H1 (cell line): ENCODE measurements around the gene ZBTB40. TPM values are rescaled to one million over a fixed set of nuclear protein-coding genes. Genes with fewer than 3 reads are reported as not detected.

Experiments
- CTCF ChIA-PET: fragments of 300-600 bp; sonication (Branson Sonifier 250); formaldehyde crosslinking; loops from one replicate; lab custom pipeline; 2021; ENCODE audit not compliant: partially characterized antibody; lab: Charles Lee
- POLR2A ChIA-PET: fragments of 300-600 bp; sonication (Branson Sonifier 250); formaldehyde crosslinking; loops from one replicate; lab custom pipeline; 2021; ENCODE audit warnings: inconsistent platforms; ENCODE audit not compliant: partially characterized antibody; lab: Charles Lee
- DNase-seq, 2 experiments: peaks; one replicate each; pipeline versions ENCODE4 v3.0.0 to v3.0.0-alpha.2; 2010 to 2022; ENCODE audit warnings: low spot score in 2 of 2, low read depth in 1 of 2, mixed read lengths in 1 of 2
- FAIRE-seq: peaks from 2 replicates; lab custom pipeline; 2011; peaks lifted over from hg19 to GRCh38; lab: Jason Lieb, UNC
- H2AFZ ChIP-seq: 2 replicates; pipeline ENCODE4 v1.8.1; 2012; ENCODE audit warnings: low read length, inconsistent platforms
- H2AK5ac ChIP-seq: 2 replicates; pipeline ENCODE4 v1.6.1; 2013; ENCODE audit warnings: low read depth, low read length
- H2BK120ac ChIP-seq: replicated peaks from 2 replicates; pipeline ENCODE3; 2013; ENCODE audit warnings: low read depth, low read length, inconsistent platforms
- H2BK12ac ChIP-seq: 2 replicates; pipeline ENCODE4 v1.6.1; 2013; ENCODE audit warnings: low read depth, low read length
- H2BK15ac ChIP-seq: 2 replicates; pipeline ENCODE4 v1.6.1; 2013; ENCODE audit warnings: low read length
- H2BK20ac ChIP-seq: 2 replicates; pipeline ENCODE4 v1.6.1; 2013; ENCODE audit warnings: low read length
- H2BK5ac ChIP-seq: 2 replicates; pipeline ENCODE4 v1.6.1; 2013; ENCODE audit warnings: low read depth, low read length
- H3K14ac ChIP-seq: 2 replicates; pipeline ENCODE4 v1.6.1; 2013; ENCODE audit warnings: inconsistent platforms; ENCODE audit not compliant: insufficient read length
- H3K18ac ChIP-seq: 2 replicates; pipeline ENCODE4 v1.6.1; 2013; ENCODE audit warnings: low read length; ENCODE audit errors: extremely low read depth
- H3K23ac ChIP-seq: 2 replicates; pipeline ENCODE4 v1.6.1; 2013; ENCODE audit warnings: inconsistent platforms; ENCODE audit not compliant: insufficient read length
- H3K23me2 ChIP-seq: 2 replicates; pipeline ENCODE4 v1.6.1; 2013; ENCODE audit warnings: low read depth, low read length
- H3K27ac ChIP-seq: 2 replicates; pipeline ENCODE4 v1.6.1; 2011; ENCODE audit warnings: low read depth, low read length, inconsistent platforms
- H3K27me3 ChIP-seq, 4 experiments: replicated peaks in 1 of 4; 1 replicate in 1 of 4; 2 replicates in 3 of 4; pipeline versions ENCODE4 v1.6.1 to v1.8.1; 2011 to 2013; ENCODE audit warnings: low read length in 3 of 4, mild to moderate bottlenecking in 3 of 4, inconsistent platforms in 2 of 4, mixed read lengths in 2 of 4, moderate library complexity in 1 of 4; ENCODE audit not compliant: control insufficient read depth in 3 of 4, insufficient read depth in 3 of 4; ENCODE audit errors: extremely low read depth in 1 of 4
- H3K36me3 ChIP-seq, 4 experiments: 2 replicates each; pipeline versions ENCODE4 v1.6.1 to v1.8.1; 2011 to 2013; ENCODE audit warnings: mild to moderate bottlenecking in 4 of 4, low read length in 3 of 4, moderate library complexity in 2 of 4, control low read depth in 1 of 4, inconsistent platforms in 1 of 4; ENCODE audit not compliant: insufficient read depth in 4 of 4, control insufficient read depth in 2 of 4
- H3K4ac ChIP-seq: replicated peaks from 2 replicates; pipeline ENCODE3; 2013; ENCODE audit warnings: low read length, low read depth, mixed read lengths, inconsistent platforms; ENCODE audit not compliant: insufficient read length
- H3K4me1 ChIP-seq, 4 experiments: replicated peaks in 1 of 4; 1 replicate in 1 of 4; 2 replicates in 3 of 4; pipeline versions ENCODE4 v1.6.1 to v1.8.1; 2011 to 2013; ENCODE audit warnings: low read length in 3 of 4, inconsistent platforms in 2 of 4, mixed read lengths in 1 of 4; ENCODE audit not compliant: insufficient read depth in 4 of 4, control insufficient read depth in 3 of 4
- H3K4me2 ChIP-seq, 2 experiments: 2 replicates each; pipeline versions ENCODE4 v1.6.1 to v1.8.1; 2011 to 2013; ENCODE audit warnings: low read depth in 2 of 2, low read length in 2 of 2, control low read depth in 1 of 2, inconsistent platforms in 1 of 2, mild to moderate bottlenecking in 1 of 2; ENCODE audit not compliant: insufficient read depth in 1 of 2
- H3K4me3 ChIP-seq, 4 experiments: fragments of 200-600, 300-600 bp in 1 of 4; sonication (generic), shearing (Covaris generic), sonication (Bioruptor Twin) in 1 of 4; 2 replicates each; pipeline versions ENCODE4 v1.5.1 to v1.8.1; 2011 to 2016; ENCODE audit warnings: low read length in 4 of 4, low read depth in 3 of 4, control low read depth in 2 of 4, inconsistent platforms in 2 of 4, mild to moderate bottlenecking in 2 of 4, mixed read lengths in 1 of 4, moderate library complexity in 1 of 4; ENCODE audit not compliant: insufficient read depth in 2 of 4; ENCODE audit errors: extremely low read depth in 1 of 4
- H3K56ac ChIP-seq: replicated peaks from 2 replicates; pipeline ENCODE3; 2013; ENCODE audit warnings: low read depth, mild to moderate bottlenecking, mixed read lengths, low read length, inconsistent platforms; ENCODE audit not compliant: insufficient read length
- H3K79me1 ChIP-seq: 2 replicates; pipeline ENCODE4 v1.6.1; 2013; ENCODE audit warnings: low read depth, low read length, control low read depth
- H3K79me2 ChIP-seq, 2 experiments: 2 replicates each; pipeline versions ENCODE4 v1.6.1 to v1.8.1; 2012 to 2013; ENCODE audit warnings: low read length in 2 of 2, mild to moderate bottlenecking in 2 of 2, inconsistent platforms in 1 of 2; ENCODE audit not compliant: insufficient read depth in 2 of 2, control insufficient read depth in 1 of 2
- H3K9ac ChIP-seq, 4 experiments: replicated peaks in 1 of 4; 1 replicate in 1 of 4; 2 replicates in 3 of 4; pipeline versions ENCODE4 v1.6.1 to v1.8.1; 2011 to 2013; ENCODE audit warnings: low read depth in 3 of 4, low read length in 3 of 4, control low read depth in 2 of 4, mild to moderate bottlenecking in 2 of 4, moderate library complexity in 2 of 4, inconsistent platforms in 1 of 4; ENCODE audit errors: extremely low read depth in 1 of 4
- H3K9me3 ChIP-seq, 2 experiments: 2 replicates each; pipeline versions ENCODE4 v1.6.1 to v1.8.1; 2012 to 2013; ENCODE audit warnings: mild to moderate bottlenecking in 2 of 2, moderate library complexity in 2 of 2, control low read depth in 1 of 2, inconsistent platforms in 1 of 2, low read depth in 1 of 2, low read length in 1 of 2, mixed read lengths in 1 of 2; ENCODE audit not compliant: insufficient read depth in 2 of 2
- H4K20me1 ChIP-seq, 2 experiments: replicated peaks in 1 of 2; 2 replicates each; pipeline versions ENCODE3 to v1.8.1; 2011 to 2013; ENCODE audit warnings: inconsistent platforms in 2 of 2, low read length in 2 of 2, mild to moderate bottlenecking in 1 of 2; ENCODE audit not compliant: insufficient read depth in 2 of 2, control insufficient read depth in 1 of 2
- H4K5ac ChIP-seq: 2 replicates; pipeline ENCODE4 v1.6.1; 2013; ENCODE audit warnings: low read length, low read depth, mixed read lengths, inconsistent platforms; ENCODE audit not compliant: insufficient read length
- H4K8ac ChIP-seq: 2 replicates; pipeline ENCODE4 v1.8.0; 2013; ENCODE audit warnings: mild to moderate bottlenecking, moderate library complexity, low read length, inconsistent platforms; ENCODE audit not compliant: insufficient read depth; ENCODE audit errors: extremely low read depth
- H4K91ac ChIP-seq: replicated peaks from 2 replicates; pipeline ENCODE3; 2013; ENCODE audit warnings: low read length, mixed read lengths, inconsistent platforms; ENCODE audit not compliant: insufficient read length
- BRCA1 ChIP-seq: IDR thresholded peaks from 2 replicates; pipeline ENCODE4 v1.6.1; 2012; ENCODE audit warnings: low read depth, low read length, improper control_type of control experiment
- HDAC2 ChIP-seq, 2 experiments: fragments of 300-600 bp in 1 of 2; sonication (generic) in 1 of 2; IDR thresholded peaks; 2 replicates each; pipeline ENCODE4 v1.6.1; 2011 to 2012; ENCODE audit warnings: low read depth in 2 of 2, low read length in 2 of 2, mild to moderate bottlenecking in 2 of 2, moderate library complexity in 2 of 2, borderline replicate concordance in 1 of 2, inconsistent platforms in 1 of 2
- JUN ChIP-seq: IDR thresholded peaks from 2 replicates; pipeline ENCODE4 v1.6.1; 2011; ENCODE audit warnings: low read depth, mild to moderate bottlenecking, improper control_type of control experiment, low read length
- JUND ChIP-seq: IDR thresholded peaks from 2 replicates; pipeline ENCODE4 v1.6.1; 2011; ENCODE audit warnings: mild to moderate bottlenecking, improper control_type of control experiment, low read length
- KDM5A ChIP-seq: fragments of 200-600 bp; IDR thresholded peaks from 2 replicates; pipeline ENCODE4 v1.7.1; 2012; ENCODE audit warnings: mild to moderate bottlenecking, low read length, inconsistent platforms, mixed read lengths
- NANOG ChIP-seq: IDR thresholded peaks from 2 replicates; pipeline ENCODE4 v1.6.1; 2011; ENCODE audit warnings: low read length, low read depth, mild to moderate bottlenecking, inconsistent platforms; ENCODE audit not compliant: insufficient read depth, poor library complexity, severe bottlenecking
- POLR2AphosphoS5 ChIP-seq: IDR thresholded peaks from 2 replicates; pipeline ENCODE4 v1.6.1; 2011; ENCODE audit warnings: low read depth, low read length
- RFX5 ChIP-seq: IDR thresholded peaks from 2 replicates; pipeline ENCODE4 v1.6.1; 2011; ENCODE audit warnings: low read depth, low read length, improper control_type of control experiment, borderline replicate concordance
- SIN3A ChIP-seq, 2 experiments: IDR thresholded peaks in 1 of 2; conservative IDR thresholded peaks in 1 of 2; 2 replicates each; pipeline ENCODE4 v1.6.1; 2011 to 2012; ENCODE audit warnings: low read length in 2 of 2, improper control_type of control experiment in 1 of 2, low read depth in 1 of 2, mild to moderate bottlenecking in 1 of 2
- SP1 ChIP-seq: IDR thresholded peaks from 2 replicates; pipeline ENCODE4 v1.6.1; 2011; ENCODE audit warnings: low read depth, low read length
- WGBS, 2 experiments: shearing (Covaris generic) in 1 of 2; methylation state at CpG; one replicate each; pipeline versions ENCODE4 v1.1.6 to v1.1.7; 2013 to 2015; ENCODE audit warnings: low lambda C conversion rate in 2 of 2, mixed read lengths in 2 of 2, inconsistent platforms in 1 of 2, low coverage in 1 of 2, missing lambda C conversion rate in 1 of 2; ENCODE audit not compliant: insufficient replicate concordance in 2 of 2, insufficient coverage in 1 of 2, insufficient read length in 1 of 2; ENCODE audit errors: extremely low coverage in 1 of 2, missing lambda C conversion rate in 1 of 2; 5-methylcytosine and 5-hydroxymethylcytosine counted together
- polyA plus RNA-seq, 7 experiments: library from polyadenylated mRNA; depleted of rRNA in 3 of 7; stranded (reverse) in 5 of 7; unstranded in 2 of 7; fragments of >200 nt in 5 of 7; fragments of 200-250 nt in 2 of 7; gene quantifications; 1 replicate in 5 of 7; 2 replicates in 1 of 7; 4 replicates in 1 of 7; pipeline versions ENCODE4 v1.2.1 to v1.2.3, GENCODE V29; 2011 to 2013; ENCODE audit warnings: missing spikeins in 2 of 7, mixed read lengths in 2 of 7
- total RNA-seq: library from RNA; stranded (reverse); fragmentation: NEBNext Ultra II Directional; extraction: Animal tissue kit (Norgen Biotek cat#: 25700); gene quantifications from 2 replicates; pipeline ENCODE4 v1.2.1, GENCODE V29; 2021
- TF ChIP-seq, protein P1 (sequence below): IDR thresholded peaks from 2 replicates; pipeline ENCODE4 v1.6.1; 2011; ENCODE audit warnings: low read length, improper control_type of control experiment
- TF ChIP-seq, protein P2 (sequence below): IDR thresholded peaks from 2 replicates; pipeline ENCODE4 v1.6.1; 2012; ENCODE audit warnings: inconsistent platforms

The ZBTB40 gene
- total and polyA plus RNA-seq, 2 of the 8 experiments (the other 6 are each of a cell fraction or from before 2014, with no cell fraction given) = 3.1 to 19.3 TPM

DNA sequence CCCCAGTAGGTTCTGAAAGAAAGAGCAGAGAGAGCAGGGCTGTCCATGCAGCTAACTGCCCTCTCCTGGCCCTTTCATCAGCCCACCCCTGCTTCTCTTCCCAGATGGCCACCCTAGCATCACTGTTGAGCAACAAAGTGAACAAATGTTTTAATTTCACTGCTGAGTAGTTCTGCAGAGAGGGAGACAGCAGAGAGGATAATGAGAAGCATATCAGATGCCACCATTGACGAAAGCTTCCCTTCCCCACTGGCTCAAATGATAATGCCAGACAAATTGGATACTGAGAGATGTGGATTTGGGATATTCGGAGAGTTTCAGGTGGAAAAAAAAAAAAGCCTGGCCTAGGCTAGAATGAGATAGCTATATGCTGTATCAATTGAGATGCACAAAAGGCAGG lies 46.8 kb downstream of the ZBTB40 start:
- WGBS, 2 experiments = 65% methylated on average over 2 of the region's 2 CpGs; no CpG with 5 or more reads in 1 of the 2 experiments
- no peaks in the 10 kb centered on the region for H3K23me2 ChIP-seq
- CTCF ChIA-PET = interaction anchor here (0.8 to 2.9 kb wide), 9 partner anchors 8 to 158 kb away, joined by 3 to 16 read pairs (median 4); no protein-coding TSS in a partner anchor
- TF ChIP-seq BRCA1 (no peak), JUND (no peak), POLR2AphosphoS5 (no peak), HDAC2 (IDR thresholded peaks at IDR 0.05; ENCODE audit: borderline replicate concordance in 1 of 2, low read depth in 2 of 2, low read length in 2 of 2) (no peak), KDM5A (no peak), SIN3A (conservative IDR thresholded peaks at IDR 0.05 in 1 of 2, IDR thresholded peaks at IDR 0.05 in 1 of 2; ENCODE audit: low read depth in 1 of 2, low read length in 2 of 2) (no peak), NANOG (no peak), SP1 (no peak), RFX5 (no peak), JUN (no peak)
- TF ChIP-seq, protein P1, sequence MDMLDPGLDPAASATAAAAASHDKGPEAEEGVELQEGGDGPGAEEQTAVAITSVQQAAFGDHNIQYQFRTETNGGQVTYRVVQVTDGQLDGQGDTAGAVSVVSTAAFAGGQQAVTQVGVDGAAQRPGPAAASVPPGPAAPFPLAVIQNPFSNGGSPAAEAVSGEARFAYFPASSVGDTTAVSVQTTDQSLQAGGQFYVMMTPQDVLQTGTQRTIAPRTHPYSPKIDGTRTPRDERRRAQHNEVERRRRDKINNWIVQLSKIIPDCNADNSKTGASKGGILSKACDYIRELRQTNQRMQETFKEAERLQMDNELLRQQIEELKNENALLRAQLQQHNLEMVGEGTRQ = no peak
- TF ChIP-seq, protein P2, sequence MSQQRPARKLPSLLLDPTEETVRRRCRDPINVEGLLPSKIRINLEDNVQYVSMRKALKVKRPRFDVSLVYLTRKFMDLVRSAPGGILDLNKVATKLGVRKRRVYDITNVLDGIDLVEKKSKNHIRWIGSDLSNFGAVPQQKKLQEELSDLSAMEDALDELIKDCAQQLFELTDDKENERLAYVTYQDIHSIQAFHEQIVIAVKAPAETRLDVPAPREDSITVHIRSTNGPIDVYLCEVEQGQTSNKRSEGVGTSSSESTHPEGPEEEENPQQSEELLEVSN = no peak

More for the DNA sequence above, 46.8 kb downstream of the ZBTB40 start:
- Histone ChIP-seq H3K4ac (no peak overlapping the region), H3K79me1 (peaks cover 2% of the 10 kb centered on the region; the same call in 1 of the 2 replicates), H2BK20ac (no peak overlapping the region), H3K4me1 (peaks cover 0 to 4% (median 2%) of the 10 kb centered on the region in 4 experiments; a peak in 3 of 7 replicates), H3K9ac (no peak overlapping the region), H3K4me2 (no peak overlapping the region), H3K4me3 (no peak overlapping the region), H4K5ac (no peak overlapping the region), H4K91ac (no peak overlapping the region), H3K9me3 (no peaks in the 10 kb centered on the region), H4K8ac (no peak overlapping the region), H2BK5ac (no peak overlapping the region), H3K23ac (no peak overlapping the region), H3K56ac (no peak overlapping the region), H2AK5ac (no peak overlapping the region), H2BK12ac (no peak overlapping the region), H2AFZ (no peak overlapping the region), H3K18ac (no peak overlapping the region), H2BK15ac (no peak overlapping the region), H3K36me3 (no peaks in the 10 kb centered on the region), H2BK120ac (no peak overlapping the region), H4K20me1 (peaks cover 0 to 12% of the 10 kb centered on the region in 2 experiments), H3K27ac (no peak overlapping the region), H3K14ac (no peak overlapping the region), H3K27me3 (peaks cover 0 to 5% (median 2%) of the 10 kb centered on the region in 4 experiments; a peak in 4 of 7 replicates), H3K79me2 (no peaks in the 10 kb centered on the region)
- FAIRE-seq (no peak), DNase-seq (no peak)
- POLR2A ChIA-PET = interaction anchor here (1.7 kb wide), 1 partner anchor 8 kb away, joined by 6 read pairs; no protein-coding TSS in a partner anchor
